ENCODE results near the gene GPR146. TPM values are rescaled to one million over a fixed set of nuclear protein-coding genes. Genes with fewer than 3 reads are reported as not detected.

Gene GPR146
- total and polyA plus RNA-seq, 2 experiments from 2014 or later = 4.3 to 9.7 TPM

DNA sequence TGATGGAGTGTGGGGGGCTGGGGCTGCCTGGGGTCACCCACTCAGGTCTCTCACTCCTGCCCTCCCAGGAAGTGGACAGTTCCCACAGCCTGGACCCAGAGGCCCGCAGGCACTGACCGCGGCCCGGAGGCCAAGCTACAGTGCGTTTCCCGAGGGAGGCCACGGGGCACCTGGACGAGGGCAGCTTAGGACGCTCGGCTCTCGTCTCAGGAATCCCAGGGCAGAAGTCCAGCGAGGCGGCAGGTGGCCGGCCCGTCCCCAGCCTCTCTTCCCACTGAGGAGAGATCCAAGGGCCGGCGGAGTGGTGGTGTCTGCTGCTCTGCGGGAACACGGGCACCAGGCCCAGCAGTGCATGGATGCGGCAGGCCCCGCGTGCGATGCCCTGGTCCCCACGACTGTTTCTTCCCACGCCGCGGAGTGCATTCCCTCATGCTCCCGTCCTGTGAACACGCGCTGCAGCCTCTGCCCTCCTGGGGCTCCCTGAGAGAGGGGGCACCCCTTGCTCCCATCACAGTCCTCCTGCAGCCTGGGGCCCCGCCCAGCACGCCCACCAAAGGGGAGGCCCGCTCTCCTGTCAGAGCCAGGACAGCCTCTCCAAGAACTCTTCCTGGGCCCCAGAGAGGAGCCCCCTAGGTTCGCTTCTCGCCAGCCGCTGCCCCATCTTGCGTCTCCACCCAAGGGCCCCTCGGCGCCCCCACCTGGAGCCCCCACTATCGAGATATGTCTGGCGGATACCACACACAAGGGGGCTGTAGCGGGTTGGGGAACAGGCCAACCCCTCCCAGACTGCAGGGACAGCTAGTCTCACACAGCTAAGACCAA, 24.3 kb upstream of the GPR146 start:
- H3K36me3 ChIP-seq (ENCODE audit: low read depth) = no peaks in the 10 kb centered on the region
- H3K27me3 ChIP-seq (replicated peaks; ENCODE audit: insufficient read depth) = no peaks in the 10 kb centered on the region
- no peaks in the 10 kb centered on the region for H3F3A ChIP-seq (ENCODE audit: insufficient read depth)
- 92 to 96% methylated on average over 29 to 40 of the region's 42 CpGs for WGBS, 2 experiments (ENCODE audit: low coverage in 1 of 2, low lambda C conversion rate in 2 of 2, missing lambda C conversion rate in 2 of 2)
- H3K4me3 ChIP-seq = no peak overlapping the region
- in situ Hi-C loops (cut with MboI) = no loop called here
- no peaks in the 10 kb centered on the region for H4K20me1 ChIP-seq (ENCODE audit: insufficient read depth)
- no peak overlapping the region for H3K9ac ChIP-seq
- H3K4me1 ChIP-seq (ENCODE audit: insufficient read depth) = no peaks in the 10 kb centered on the region
- H3K9me2 ChIP-seq (ENCODE audit: insufficient read depth) = no peaks in the 10 kb centered on the region
- peaks cover 28% of the 10 kb centered on the region for H3K79me2 ChIP-seq (ENCODE audit: insufficient read depth)
- no peak for DNase-seq
- H3K27ac ChIP-seq = no peak overlapping the region
- no peak for TF ChIP-seq EZH2 (IDR thresholded peaks at IDR 0.05; ENCODE audit: insufficient read depth, poor library complexity, severe bottlenecking)
- no peak for TF ChIP-seq EZH2phosphoT487 (IDR thresholded peaks at IDR 0.05; ENCODE audit: insufficient read depth, low read depth)
- H2AFZ ChIP-seq = no peak overlapping the region
- no peaks in the 10 kb centered on the region for H3K9me3 ChIP-seq (ENCODE audit: low read depth)
- no peak overlapping the region for H3K4me2 ChIP-seq (ENCODE audit: unreplicated experiment)

DNA sequence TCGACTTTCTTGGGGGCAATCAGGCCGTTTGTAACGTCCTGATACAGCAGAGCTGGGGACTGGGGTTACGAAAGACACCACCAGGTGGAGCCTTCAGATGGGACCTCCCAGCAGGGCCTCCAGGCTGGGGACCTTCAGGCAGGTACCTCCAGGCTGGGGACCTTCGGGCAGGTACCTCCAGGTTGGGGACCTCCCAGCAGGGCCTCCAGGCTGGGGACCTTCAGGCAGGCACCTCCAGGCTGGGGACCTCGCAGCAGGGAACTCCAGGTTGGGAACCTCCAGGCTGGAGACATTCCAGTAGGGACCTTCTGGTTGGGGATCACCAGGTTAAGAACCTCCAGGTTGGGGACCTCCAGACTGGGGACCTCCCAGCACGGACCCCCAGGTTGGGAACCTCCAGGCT, 23.5 kb upstream of the GPR146 start:
- Histone ChIP-seq H3K27ac (no peak overlapping the region), H3F3A (ENCODE audit: insufficient read depth) (no peaks in the 10 kb centered on the region), H4K20me1 (ENCODE audit: insufficient read depth) (no peaks in the 10 kb centered on the region), H3K9ac (no peak overlapping the region), H3K9me2 (ENCODE audit: insufficient read depth) (no peaks in the 10 kb centered on the region), H3K4me1 (ENCODE audit: insufficient read depth) (no peaks in the 10 kb centered on the region), H3K27me3 (replicated peaks; ENCODE audit: insufficient read depth) (no peaks in the 10 kb centered on the region), H3K79me2 (ENCODE audit: insufficient read depth) (peaks cover 33% of the 10 kb centered on the region), H3K4me2 (ENCODE audit: unreplicated experiment) (no peak overlapping the region), H2AFZ (no peak overlapping the region), H3K4me3 (no peak overlapping the region), H3K9me3 (ENCODE audit: low read depth) (no peaks in the 10 kb centered on the region), H3K36me3 (ENCODE audit: low read depth) (no peaks in the 10 kb centered on the region)
- DNase-seq = no peak
- TF ChIP-seq EZH2 (IDR thresholded peaks at IDR 0.05; ENCODE audit: insufficient read depth, poor library complexity, severe bottlenecking) (no peak), EZH2phosphoT487 (IDR thresholded peaks at IDR 0.05; ENCODE audit: insufficient read depth, low read depth) (no peak)
- WGBS, 2 experiments (ENCODE audit: low coverage in 1 of 2, low lambda C conversion rate in 2 of 2, missing lambda C conversion rate in 2 of 2) = 80% methylated on average over 7 of the region's 7 CpGs
- in situ Hi-C loops (cut with MboI) = no loop called here

DNA sequence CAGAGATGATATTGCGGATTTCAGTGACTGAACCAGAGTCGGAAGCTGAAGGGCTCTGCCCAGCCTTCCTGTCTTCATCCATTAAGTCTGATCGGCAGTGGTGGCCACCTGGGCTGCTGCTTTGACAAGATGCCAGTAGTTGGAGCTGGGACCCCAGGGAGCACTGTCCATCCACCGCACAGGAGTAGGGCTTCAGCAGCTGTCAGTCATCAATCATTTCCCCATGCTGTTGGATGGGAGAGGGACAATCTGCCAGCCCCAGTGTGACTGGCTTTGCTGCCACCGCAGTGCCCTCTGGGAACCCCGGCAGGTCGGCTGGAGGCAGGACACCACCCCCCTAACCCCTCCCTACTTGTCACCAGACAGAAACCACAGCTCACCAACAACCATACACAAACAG, 23.0 kb upstream of the GPR146 start:
- no peak for TF ChIP-seq EZH2 (IDR thresholded peaks at IDR 0.05; ENCODE audit: insufficient read depth, poor library complexity, severe bottlenecking)
- TF ChIP-seq EZH2phosphoT487 (IDR thresholded peaks at IDR 0.05; ENCODE audit: insufficient read depth, low read depth) = no peak
- Histone ChIP-seq H4K20me1 (ENCODE audit: insufficient read depth) (no peaks in the 10 kb centered on the region), H3K4me3 (no peak overlapping the region), H3K9ac (no peak overlapping the region), H3K36me3 (ENCODE audit: low read depth) (no peaks in the 10 kb centered on the region), H3K4me2 (ENCODE audit: unreplicated experiment) (no peak overlapping the region), H3F3A (ENCODE audit: insufficient read depth) (no peaks in the 10 kb centered on the region), H3K4me1 (ENCODE audit: insufficient read depth) (no peaks in the 10 kb centered on the region), H3K27ac (no peak overlapping the region), H3K9me2 (ENCODE audit: insufficient read depth) (no peaks in the 10 kb centered on the region), H3K79me2 (ENCODE audit: insufficient read depth) (peaks cover 38% of the 10 kb centered on the region), H2AFZ (no peak overlapping the region), H3K9me3 (ENCODE audit: low read depth) (no peaks in the 10 kb centered on the region), H3K27me3 (replicated peaks; ENCODE audit: insufficient read depth) (no peaks in the 10 kb centered on the region)
- no peak for DNase-seq
- 94 to 98% methylated on average over 7 of the region's 7 CpGs for WGBS, 2 experiments (ENCODE audit: low coverage in 1 of 2, low lambda C conversion rate in 2 of 2, missing lambda C conversion rate in 2 of 2)
- in situ Hi-C loops (cut with MboI) = no loop called here

DNA sequence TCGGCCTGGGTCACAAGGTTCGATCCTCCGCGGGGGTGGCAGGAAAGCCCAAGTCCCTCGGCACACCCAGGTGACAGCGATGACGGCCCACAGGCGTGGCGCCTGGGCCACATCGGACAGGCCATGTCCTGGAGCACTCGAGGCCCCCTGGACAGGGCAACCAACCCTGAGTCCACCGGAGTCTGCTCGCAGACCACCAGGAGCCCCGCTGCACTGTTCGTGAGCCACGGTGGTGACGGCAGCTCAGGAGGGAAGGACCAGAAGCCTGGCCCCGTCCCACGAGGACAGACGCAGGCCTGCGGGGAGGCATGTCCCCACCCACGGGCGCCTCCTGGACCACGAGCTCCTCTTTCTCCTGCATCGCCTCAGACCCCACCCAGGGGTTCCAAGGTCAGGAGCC, 22.4 kb upstream of the GPR146 start:
- Histone ChIP-seq H3K36me3 (ENCODE audit: low read depth) (no peaks in the 10 kb centered on the region), H2AFZ (no peak overlapping the region), H4K20me1 (ENCODE audit: insufficient read depth) (no peaks in the 10 kb centered on the region), H3K9ac (no peak overlapping the region), H3F3A (ENCODE audit: insufficient read depth) (no peaks in the 10 kb centered on the region), H3K9me2 (ENCODE audit: insufficient read depth) (no peaks in the 10 kb centered on the region), H3K4me3 (no peak overlapping the region), H3K27me3 (replicated peaks; ENCODE audit: insufficient read depth) (no peaks in the 10 kb centered on the region), H3K79me2 (ENCODE audit: insufficient read depth) (peaks cover 43% of the 10 kb centered on the region), H3K9me3 (ENCODE audit: low read depth) (no peaks in the 10 kb centered on the region), H3K27ac (no peak overlapping the region), H3K4me1 (ENCODE audit: insufficient read depth) (no peaks in the 10 kb centered on the region), H3K4me2 (ENCODE audit: unreplicated experiment) (no peak overlapping the region)
- no peak for TF ChIP-seq EZH2phosphoT487 (IDR thresholded peaks at IDR 0.05; ENCODE audit: insufficient read depth, low read depth)
- TF ChIP-seq EZH2 (IDR thresholded peaks at IDR 0.05; ENCODE audit: insufficient read depth, poor library complexity, severe bottlenecking) = no peak
- in situ Hi-C loops (cut with MboI) = no loop called here
- WGBS, 2 experiments (ENCODE audit: low coverage in 1 of 2, low lambda C conversion rate in 2 of 2, missing lambda C conversion rate in 2 of 2) = 95 to 97% methylated on average over 18 to 23 of the region's 25 CpGs
- DNase-seq = no peak

All from GM23248 (cell line).